ENCODE results near the gene TLE6.
"Not testable (repeated sequence)": the region's sequence is repeated elsewhere in the genome, so short reads cannot be mapped to it uniquely, and the experiment has no call there.

TLE6 gene

GRCh38 chr19:2974342-2975041 is 2.9 kb upstream of the TLE6 start:
- DNase-seq (ENCODE audit: low read depth in 2 of 2), result no peak

DNA sequence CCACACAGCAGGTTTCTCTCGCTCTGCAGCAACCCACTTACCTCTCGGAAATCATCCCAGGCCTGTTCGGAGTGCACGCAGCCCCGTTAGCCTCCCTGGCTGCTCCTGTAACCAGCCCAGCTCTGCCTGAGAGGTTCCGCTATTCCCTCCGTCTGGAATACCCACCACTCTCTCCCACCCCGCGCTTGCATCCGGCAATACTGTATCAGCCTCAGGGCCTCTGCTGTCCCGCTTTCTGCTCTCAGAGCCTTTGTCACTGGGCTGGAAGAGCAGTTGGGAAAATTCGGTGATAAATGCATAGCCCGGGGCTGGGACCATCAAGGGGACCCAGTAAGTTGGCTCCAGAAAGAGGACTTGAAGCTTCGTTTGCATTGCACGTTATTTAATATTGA is 759 bp upstream of the TLE6 start:
- DNase-seq (ENCODE audit: low read depth in 2 of 2), result no peak

- no peak for DNase-seq (ENCODE audit: low read depth in 2 of 2)
Measured at GRCh38 chr19:2977746-2978138, 378 bp downstream of the TLE6 start.

DNA sequence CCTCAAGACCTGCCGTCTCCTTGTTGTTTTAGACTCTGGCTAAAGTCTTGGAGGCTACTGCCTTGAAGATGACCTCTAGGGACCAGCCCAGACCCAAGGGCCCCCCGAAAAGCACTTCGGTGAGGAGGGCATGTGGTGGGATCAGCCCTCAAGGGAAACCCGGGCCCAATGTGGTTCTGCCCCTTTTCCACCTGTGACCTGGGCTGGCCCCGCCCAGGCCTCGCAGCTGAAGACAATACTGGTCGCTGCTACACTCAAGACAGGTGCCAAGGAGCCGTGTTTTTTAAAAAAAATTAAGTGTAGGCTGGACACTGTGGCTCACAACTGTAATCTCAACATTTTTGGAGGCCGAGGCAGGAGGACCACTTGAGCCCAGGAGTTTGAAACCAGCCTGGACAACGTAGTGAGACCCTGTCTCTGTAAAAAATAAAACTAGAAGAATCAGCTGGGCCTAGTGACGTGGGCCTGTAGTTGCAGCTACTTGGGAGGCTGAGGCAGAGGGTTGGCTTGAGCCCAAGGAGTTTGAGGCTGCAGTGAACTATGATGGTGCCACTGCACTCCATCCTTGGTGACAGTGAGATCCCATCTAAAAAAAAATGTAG is 903 bp downstream of the TLE6 start:
- DNase-seq (ENCODE audit: low read depth in 2 of 2), result no peak

DNA sequence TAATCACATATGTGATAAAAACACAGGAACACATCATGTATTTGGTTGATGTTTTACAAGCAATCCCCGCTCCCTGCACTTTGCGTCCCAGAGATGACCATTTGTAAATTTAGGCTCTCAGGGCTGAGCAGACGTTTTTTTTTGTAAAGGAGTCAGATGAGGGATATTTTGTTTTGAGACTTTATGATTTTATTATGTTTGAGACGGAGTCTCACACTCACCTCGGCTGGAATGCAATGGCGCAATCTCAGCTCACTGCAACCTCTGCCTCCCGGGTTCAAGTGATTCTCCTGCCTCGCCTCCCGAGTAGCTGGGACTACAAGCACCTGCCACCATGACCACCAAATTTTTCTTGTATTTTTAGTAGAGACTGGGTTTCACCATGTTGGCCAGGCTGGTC is 1.4 kb downstream of the TLE6 start:
- no peak for DNase-seq (ENCODE audit: low read depth in 2 of 2)

DNA sequence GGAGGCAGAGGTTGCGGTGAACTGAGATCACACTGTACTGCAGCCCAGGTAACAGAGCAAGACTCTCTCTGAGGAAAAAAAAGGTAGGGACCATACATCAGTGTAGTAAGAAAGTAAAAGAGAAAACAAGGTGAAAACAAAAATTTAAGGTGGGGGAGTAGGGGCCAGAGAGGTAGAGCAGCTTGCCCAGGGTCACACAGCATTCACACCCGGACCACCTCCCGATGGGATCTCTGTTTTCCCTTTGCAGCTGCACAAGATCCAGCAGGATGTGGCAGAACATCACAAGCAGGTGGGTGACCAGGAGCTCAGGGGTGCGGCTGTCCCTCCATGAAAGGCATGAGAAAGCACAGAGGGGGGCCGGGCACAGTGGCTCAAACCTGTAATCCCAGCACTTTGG is 4.5 kb downstream of the TLE6 start:
- DNase-seq (ENCODE audit: low read depth in 2 of 2), result no peak

DNA sequence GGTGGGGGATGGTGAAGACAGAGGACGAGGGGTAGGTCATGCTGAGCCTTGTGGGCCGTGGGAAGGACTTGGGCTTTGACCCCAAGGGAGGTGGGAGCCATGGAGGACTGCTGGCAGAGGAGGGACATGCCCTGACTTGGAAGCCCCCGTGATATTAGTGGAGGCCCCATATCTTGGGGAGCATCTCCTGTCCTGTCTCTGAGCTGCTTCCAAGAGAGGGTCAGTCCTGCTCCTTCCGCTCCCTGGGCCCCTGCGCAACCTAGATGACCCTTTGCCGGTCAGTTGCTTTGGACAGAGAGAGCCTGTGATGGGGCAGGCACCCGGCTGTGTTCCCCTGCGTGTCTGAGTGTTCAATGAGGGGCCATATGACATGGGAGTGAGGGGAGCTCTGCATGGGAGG is 5.2 kb downstream of the TLE6 start:
- DNase-seq (ENCODE audit: low read depth in 2 of 2), result no peak

DNA sequence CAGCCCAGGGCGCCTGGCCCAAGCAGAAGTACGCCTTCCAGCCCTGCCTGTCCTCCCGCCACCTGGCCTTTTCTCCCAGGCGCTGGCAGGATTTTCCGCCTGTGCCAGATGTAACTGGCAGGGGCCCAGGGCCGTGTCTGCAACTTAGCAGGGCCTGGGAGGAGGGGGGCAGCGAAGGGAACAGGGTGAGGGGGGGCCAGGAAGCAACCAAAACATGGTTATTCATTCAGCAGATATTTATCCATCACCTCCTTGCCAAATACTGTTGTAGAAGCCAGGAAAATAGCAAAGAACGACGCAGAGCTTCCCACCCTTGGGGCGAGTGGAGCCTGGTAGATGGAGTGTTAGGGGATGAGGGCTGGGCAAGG is 5.6 kb downstream of the TLE6 start:
- no peak for DNase-seq (ENCODE audit: low read depth in 2 of 2)

DNA sequence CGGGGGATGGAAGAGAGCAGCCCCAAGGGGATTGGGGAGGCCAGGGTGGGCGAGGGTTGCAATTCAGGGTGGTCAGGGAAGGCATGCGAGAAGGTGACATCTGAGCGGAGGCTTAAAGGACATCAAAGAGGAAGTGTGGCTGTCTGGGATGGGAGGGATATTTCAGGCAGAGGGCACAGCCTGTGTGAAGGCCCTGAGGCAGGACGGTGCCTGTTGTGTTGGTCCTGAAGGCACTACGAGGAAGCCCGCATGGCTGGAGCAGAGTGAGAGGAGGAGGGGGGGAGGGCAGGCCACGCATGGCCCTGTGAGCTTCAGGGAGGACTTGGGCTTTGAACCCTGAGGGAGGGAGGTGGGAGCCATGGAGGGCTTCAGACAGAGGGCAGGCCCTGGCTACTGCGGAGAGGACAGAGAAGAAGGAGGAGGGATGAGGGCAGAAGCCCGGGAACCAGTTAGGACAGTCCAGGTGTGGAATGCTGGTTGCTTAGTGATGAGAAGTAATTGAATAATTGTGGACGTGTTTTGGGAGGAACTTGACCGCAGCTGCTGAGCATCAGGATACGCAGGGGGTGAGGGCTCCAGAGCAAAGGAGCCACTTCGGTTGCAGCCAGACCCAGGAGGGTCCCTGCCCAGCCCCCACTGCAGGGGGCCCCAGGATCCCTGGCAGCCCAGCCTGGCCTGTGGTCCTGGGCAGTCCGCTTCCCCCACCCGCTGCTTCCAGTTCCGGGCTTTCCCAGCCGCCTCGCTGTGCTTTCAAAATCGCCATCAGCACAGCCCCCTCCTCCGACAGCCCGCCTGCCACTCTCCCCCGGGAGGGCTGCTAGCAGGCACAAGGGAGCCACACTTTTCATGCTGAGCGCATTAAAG is 6.2 kb downstream of the TLE6 start:
- no peak for DNase-seq (ENCODE audit: low read depth in 2 of 2)

DNA sequence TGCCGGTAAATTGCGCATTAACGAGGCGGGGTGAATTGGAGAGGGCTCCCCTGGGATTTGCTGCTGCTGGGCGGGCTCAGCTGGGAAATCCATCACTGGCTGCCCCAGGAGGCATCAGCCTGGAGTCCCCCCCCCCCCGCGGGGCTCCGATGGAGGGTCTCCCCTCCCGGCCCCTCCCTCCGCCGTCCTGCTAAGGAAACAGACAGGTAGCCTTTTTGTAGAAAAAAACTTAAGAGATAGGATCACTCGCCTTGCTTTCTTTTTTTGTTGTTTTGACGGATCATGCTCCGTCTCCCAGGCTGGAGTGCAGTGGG is 6.8 kb downstream of the TLE6 start:
- no peak for DNase-seq (ENCODE audit: low read depth in 2 of 2)

DNA sequence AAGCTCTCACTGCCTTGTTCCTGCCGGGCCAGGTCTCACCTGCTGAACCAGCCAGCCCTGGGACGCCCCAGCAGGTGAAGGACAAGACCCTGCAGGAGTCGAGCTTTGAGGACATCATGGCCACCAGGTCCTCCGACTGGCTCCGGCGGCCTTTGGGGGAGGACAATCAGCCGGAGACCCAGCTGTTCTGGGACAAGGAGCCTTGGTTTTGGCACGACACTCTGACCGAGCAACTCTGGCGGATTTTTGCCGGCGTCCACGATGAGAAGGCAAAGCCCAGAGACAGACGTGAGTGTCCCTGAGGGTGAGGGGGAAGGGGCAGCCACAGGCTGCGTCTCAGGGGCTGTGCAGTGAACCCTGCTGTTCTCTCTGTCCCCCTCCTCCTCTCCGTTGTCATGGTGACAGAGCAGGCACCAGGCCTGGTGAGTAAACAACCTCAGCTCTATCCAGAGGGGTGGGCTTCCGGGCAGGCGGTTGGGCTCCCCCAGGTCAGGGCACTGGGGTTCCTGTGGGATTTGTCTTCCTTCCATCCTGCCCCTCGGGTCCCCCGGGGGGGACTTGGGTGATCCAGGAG is 9.7 kb downstream of the TLE6 start:
- DNase-seq (ENCODE audit: low read depth in 2 of 2), result no peak

GRCh38 chr19:2987797-2988196 is 10.4 kb downstream of the TLE6 start:
- DNase-seq (ENCODE audit: low read depth in 2 of 2), result no peak

GRCh38 chr19:2988568-2988967 is 11.2 kb downstream of the TLE6 start:
- DNase-seq (ENCODE audit: low read depth in 2 of 2), result no peak

GRCh38 chr19:2989236-2989946 is 12.0 kb downstream of the TLE6 start:
- no peak for DNase-seq (ENCODE audit: low read depth in 2 of 2)

DNA sequence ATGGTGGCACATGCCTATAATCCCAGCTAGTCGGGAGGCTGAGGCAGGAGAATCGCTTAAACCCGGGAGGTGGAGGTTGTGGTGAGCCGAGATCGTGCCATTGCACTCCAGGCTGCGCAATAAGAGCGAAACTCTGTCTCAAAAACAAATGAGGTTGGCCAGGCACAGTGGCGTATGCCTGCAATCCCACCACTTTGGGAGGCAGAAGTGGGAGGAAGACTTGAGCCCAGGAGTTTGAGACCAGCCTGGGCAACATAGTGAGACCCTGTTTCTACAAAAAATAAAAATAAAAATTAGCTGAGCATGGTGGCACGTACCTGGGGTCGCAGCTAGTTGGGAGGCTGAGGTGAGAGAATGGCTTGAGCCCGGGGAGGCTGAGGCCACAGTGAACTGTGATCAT is 15.0 kb downstream of the TLE6 start:
- DNase-seq (ENCODE audit: low read depth in 2 of 2), result not testable (repeated sequence)

DNA sequence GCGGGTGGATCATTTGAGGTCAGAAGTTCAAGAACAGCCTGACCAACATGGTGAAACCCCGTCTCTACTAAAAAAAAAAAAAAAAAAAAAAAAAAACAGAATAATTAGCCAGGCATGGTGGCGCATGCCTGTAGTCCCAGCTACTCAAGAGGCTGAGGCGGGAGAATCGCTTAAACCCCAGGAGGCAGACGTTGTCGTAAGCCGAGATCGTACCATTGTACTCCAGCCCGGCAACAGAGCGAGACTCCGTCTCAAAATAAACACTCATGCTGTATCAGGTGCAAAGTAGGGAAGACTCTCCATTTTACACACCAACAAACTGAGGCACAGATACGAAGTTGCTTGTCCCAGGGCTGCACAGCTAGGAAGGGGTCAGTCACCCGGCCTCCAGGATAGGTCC is 15.6 kb downstream of the TLE6 start:
- DNase-seq (ENCODE audit: low read depth in 2 of 2), result no peak

DNA sequence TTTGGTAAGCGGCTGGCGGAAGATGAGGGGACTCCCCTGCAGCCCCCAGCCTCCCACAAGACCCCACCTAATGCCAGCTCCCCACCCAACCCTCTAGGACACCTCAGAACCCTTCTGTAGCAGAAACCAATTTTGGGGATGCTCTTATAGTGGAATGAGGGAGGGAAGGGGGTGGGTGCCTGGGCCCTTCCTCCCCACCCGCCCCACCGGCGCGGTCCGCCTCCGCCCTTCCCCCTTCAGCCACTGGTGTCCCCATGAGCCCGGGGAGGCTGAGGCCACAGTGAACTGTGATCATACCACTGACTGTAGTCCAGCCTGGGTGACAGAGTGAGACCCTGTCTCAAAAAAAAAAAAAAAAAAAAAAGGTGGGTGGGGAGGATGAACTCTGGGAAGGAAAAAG is 16.2 kb downstream of the TLE6 start:
- DNase-seq (ENCODE audit: low read depth in 2 of 2), result no peak

- DNase-seq (ENCODE audit: low read depth in 2 of 2), result no peak
Measured at GRCh38 chr19:2994588-2995131, 17.3 kb downstream of the TLE6 start.

DNA sequence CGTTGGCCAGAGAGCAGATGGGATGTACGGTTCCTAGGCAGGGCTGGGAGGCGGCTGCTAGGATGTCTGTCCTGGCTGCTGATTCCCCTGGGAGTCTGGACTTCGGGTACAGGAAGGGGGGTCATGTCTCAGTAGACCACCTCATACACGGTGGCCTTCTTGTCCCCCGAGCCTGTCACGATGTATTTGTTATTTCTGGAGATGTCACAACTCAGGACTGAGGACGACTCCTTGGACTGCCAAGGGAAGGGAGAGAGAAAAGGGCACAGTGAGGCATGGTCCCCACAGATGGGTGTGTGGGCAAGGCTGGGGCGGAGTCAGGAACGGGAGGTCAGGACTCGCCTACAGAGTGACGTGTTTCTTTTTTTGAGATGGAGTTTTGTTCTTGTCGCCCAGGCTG is 20.4 kb downstream of the TLE6 start:
- DNase-seq (ENCODE audit: low read depth in 2 of 2), result no peak

DNA sequence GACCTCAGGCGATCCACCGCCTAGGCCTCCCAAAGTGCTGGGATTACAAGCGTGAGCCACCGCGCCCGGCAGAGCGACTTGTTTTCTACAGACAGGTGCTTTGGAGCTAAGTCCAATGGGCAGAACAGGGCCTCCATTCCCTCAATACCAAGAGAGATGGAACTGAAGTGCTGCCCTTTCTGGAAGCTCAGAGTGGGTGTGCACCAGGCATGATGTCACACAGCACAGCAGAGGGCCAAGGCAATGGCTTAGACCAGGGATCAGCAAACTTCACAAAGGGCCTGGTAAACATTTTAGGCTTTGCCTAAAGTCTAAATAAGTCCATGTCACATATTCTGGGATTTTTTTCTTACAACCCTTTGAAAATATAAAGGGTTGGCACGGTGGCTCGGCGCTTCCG is 21.3 kb downstream of the TLE6 start:
- no peak for DNase-seq (ENCODE audit: low read depth in 2 of 2)

- DNase-seq (ENCODE audit: low read depth in 2 of 2), result no peak
Measured at GRCh38 chr19:3001235-3001800, 24.0 kb downstream of the TLE6 start.

GRCh38 chr19:3003046-3003445 is 25.7 kb downstream of the TLE6 start:
- DNase-seq (ENCODE audit: low read depth in 2 of 2), result no peak

Measured in activated CD4-positive, alpha-beta T cell treated with anti-CD3 and anti-CD28 coated beads for 24 hours (primary cell).